Vagina (tissue), 2 donors: ENCODE measurements around the gene CD47.

Experiments used
- POLR2A ChIP-seq, 2 donors: fragments of 450-650 bp; IDR thresholded peaks; one replicate each; pipeline ENCODE4 v1.6.1; 2017; ENCODE audit warnings: antibody characterized with exemption in 2 of 2, mild to moderate bottlenecking in 2 of 2, moderate library complexity in 2 of 2
- POLR2AphosphoS5 ChIP-seq, 2 donors: sonication (generic); formaldehyde crosslinking; IDR thresholded peaks; one replicate each; pipeline ENCODE4 v1.9.0; 2017; ENCODE audit warnings: antibody characterized with exemption in 2 of 2, mild to moderate bottlenecking in 2 of 2, low read depth in 1 of 2; ENCODE audit not compliant: insufficient read depth in 1 of 2
- TF ChIP-seq, protein P1 (sequence below), 3 experiments: fragments of 450-650 bp in 2 of 3; fragments of 200-600 bp in 1 of 3; sonication (generic) in 1 of 3; IDR thresholded peaks; one replicate each; pipeline ENCODE4 v1.5.1; 2017 to 2019; ENCODE audit warnings: antibody characterized with exemption in 3 of 3, mild to moderate bottlenecking in 2 of 3, moderate library complexity in 2 of 3

DNA sequence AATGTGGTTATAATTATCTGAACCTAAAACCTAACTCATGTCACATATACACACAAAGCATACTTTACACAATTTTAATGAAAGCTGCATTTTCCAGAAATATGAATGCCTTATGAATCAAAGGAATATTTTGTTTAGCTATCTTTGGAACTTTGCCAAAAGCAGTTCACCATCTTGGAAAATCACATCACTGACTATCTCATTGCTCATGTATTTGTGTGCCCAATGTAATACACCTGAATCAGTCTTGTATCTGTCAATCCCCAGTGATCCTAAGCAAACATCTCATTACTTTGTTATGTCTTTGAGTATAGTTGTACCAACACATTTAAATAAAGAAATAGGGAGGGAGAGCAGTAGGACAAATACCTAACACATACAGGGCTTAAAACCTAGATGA is 15.6 kb upstream of the CD47 start:
- TF ChIP-seq, protein P1, sequence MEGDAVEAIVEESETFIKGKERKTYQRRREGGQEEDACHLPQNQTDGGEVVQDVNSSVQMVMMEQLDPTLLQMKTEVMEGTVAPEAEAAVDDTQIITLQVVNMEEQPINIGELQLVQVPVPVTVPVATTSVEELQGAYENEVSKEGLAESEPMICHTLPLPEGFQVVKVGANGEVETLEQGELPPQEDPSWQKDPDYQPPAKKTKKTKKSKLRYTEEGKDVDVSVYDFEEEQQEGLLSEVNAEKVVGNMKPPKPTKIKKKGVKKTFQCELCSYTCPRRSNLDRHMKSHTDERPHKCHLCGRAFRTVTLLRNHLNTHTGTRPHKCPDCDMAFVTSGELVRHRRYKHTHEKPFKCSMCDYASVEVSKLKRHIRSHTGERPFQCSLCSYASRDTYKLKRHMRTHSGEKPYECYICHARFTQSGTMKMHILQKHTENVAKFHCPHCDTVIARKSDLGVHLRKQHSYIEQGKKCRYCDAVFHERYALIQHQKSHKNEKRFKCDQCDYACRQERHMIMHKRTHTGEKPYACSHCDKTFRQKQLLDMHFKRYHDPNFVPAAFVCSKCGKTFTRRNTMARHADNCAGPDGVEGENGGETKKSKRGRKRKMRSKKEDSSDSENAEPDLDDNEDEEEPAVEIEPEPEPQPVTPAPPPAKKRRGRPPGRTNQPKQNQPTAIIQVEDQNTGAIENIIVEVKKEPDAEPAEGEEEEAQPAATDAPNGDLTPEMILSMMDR (IDR thresholded peaks at IDR 0.05): no peak
- TF ChIP-seq POLR2A (IDR thresholded peaks at IDR 0.05) (no peak), POLR2AphosphoS5 (IDR thresholded peaks at IDR 0.05; ENCODE audit: insufficient read depth in 1 of 2, low read depth in 1 of 2) (no peak)
